Measurements from ENCODE around the gene ARHGAP44.
"Not testable (repeated sequence)": the region's sequence is repeated elsewhere in the genome, so short reads cannot be mapped to it uniquely, and the experiment has no call there.

ARHGAP44 gene

DNA sequence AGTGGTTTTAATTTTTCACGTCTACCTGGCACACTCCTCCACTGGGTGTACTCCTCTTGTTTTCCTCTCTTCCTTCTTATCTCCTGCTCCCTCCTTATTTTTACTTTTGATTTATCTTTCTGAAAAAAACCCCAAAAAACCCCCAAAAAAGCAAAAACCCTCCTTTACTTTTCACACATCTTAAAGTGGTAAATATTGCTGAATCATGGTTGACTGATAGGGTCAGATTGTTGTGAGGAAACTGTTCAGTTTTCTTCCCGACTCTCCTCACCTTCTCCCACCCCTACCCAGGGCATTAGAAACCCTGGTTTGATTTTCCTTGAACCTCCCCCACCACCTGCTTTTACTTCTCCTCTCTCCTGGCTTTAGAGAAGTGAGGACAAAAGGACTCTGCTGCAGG lies 25.4 kb downstream of the ARHGAP44 start:
- no peak for DNase-seq (ENCODE audit: low read depth in 4 of 4, low spot score in 1 of 4)

GRCh38 chr17:12815642-12816141 lies 26.4 kb downstream of the ARHGAP44 start:
- DNase-seq (ENCODE audit: low read depth in 4 of 4, low spot score in 1 of 4): no peak

DNA sequence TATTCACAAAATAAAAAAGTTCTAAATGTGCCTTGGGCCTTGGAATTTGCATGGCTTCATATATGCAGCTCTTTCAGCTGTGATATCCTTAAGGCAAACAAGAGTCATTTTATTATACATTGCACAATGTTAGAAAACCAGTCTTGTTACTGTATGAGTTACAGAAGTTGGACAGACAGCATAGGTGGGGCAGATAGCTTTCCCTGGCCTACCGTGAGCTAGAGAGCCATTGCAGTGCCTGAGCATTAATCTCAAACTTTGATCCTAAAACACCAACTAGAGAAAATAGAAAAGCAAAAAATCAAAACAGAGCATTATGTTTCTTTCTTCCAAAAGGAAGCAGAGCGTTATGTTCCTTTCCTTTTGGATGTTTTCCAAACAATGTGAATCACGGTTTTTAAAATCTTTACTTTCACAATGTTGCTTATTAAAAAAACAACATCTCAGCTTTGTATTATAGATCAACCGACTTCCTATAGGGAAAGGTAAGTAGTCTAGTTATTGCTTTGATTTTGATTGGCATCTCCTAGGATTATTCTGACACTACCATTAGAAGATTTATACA lies 32.2 kb downstream of the ARHGAP44 start:
- DNase-seq (ENCODE audit: low read depth in 4 of 4, low spot score in 1 of 4): no peak

DNA sequence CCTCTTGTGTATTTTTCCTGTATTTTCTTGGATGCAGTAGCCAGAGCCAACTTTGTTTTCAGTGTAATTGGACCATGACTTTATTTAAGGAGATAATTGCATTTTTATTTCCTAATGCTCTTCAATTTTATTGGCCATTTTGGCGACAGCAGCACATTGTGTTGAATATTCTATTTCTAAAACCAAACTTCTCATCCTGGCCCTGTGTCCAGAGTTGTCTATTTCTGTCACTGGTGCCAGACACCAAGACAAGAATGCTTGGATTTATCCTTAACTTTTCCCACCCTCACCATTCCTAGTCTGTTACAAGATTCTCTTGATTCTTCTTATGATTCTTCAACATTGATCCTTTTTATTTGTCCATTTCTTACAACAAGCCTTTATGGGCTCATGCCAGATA lies 37.1 kb downstream of the ARHGAP44 start:
- no peak for DNase-seq (ENCODE audit: low read depth in 4 of 4, low spot score in 1 of 4)

DNA sequence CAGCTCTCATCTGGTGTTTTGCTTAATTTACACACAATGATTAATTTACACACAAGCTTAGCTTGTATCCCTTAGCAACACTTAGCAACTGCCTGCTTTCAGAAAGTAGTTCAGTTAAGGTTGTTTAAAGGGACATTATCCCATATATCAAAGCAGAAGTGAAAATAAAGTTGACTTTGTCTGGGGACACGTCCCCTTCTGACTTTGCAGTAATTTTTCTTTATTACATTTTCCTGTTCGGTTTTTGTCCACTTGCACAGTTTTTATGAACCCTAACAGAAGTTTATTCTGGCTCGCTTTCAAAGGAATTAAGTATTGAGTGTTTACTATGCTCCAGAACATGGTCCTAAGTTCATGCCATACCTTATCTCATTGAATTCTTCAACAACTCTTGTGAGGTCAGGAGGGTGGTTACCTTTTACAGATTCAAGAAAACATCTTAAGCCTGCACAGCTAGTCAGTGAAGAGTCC lies 41.5 kb downstream of the ARHGAP44 start:
- no peak for DNase-seq (ENCODE audit: low read depth in 4 of 4, low spot score in 1 of 4)

DNA sequence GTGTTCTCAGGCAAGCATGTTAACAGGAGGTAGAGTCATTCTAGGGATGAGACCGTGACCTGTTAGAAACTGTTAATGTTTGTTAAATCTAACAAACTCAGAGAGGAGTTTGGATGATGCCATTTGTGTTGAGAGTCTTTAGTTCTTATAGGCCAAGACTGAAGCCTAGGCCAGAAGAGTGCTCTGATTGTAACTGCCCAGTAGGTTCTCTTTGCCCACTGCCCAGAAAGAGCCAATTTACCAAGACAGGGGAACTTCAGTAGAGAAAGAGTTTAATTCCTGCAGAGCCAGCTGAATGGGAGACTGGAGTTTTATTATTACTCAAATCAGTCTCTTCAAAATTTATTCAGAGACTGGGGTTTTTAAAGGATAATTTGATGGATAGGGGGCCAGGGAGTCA lies 42.5 kb downstream of the ARHGAP44 start:
- DNase-seq (ENCODE audit: low read depth in 4 of 4, low spot score in 1 of 4): no peak

- no peak for DNase-seq (ENCODE audit: low read depth in 4 of 4, low spot score in 1 of 4)
Observed at GRCh38 chr17:12839042-12839441, 49.7 kb downstream of the ARHGAP44 start.

GRCh38 chr17:12842936-12843335 lies 53.6 kb downstream of the ARHGAP44 start:
- DNase-seq (ENCODE audit: low read depth in 4 of 4, low spot score in 1 of 4): no peak

GRCh38 chr17:12850996-12851395 lies 61.7 kb downstream of the ARHGAP44 start:
- DNase-seq (ENCODE audit: low read depth in 4 of 4, low spot score in 1 of 4): no peak

- DNase-seq (ENCODE audit: low read depth in 4 of 4, low spot score in 1 of 4): no peak
Observed at GRCh38 chr17:12851901-12852435, 62.7 kb downstream of the ARHGAP44 start.

- no peak for DNase-seq (ENCODE audit: low read depth in 4 of 4, low spot score in 1 of 4)
Observed at GRCh38 chr17:12853921-12854320, 64.6 kb downstream of the ARHGAP44 start.

DNA sequence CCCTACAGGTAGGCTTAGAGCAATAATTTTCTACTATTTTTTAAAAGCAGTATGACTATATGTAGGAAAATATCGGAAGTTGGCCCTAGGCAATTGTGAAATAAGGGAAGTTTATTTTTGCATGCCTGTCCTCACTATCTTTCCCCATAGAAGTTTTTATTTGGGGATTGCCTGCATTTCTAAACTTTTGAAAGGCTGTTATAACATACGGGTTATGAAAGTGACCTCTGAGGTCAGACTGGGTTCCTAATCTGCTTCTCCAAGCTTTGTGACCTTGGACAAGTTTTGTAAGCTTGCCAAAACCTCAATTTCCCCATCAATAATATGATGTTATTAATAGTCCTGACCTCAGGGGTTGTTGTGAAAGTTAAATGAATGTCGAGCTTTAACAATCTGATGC lies 67.1 kb downstream of the ARHGAP44 start:
- no peak for DNase-seq (ENCODE audit: low read depth in 4 of 4, low spot score in 1 of 4)

DNA sequence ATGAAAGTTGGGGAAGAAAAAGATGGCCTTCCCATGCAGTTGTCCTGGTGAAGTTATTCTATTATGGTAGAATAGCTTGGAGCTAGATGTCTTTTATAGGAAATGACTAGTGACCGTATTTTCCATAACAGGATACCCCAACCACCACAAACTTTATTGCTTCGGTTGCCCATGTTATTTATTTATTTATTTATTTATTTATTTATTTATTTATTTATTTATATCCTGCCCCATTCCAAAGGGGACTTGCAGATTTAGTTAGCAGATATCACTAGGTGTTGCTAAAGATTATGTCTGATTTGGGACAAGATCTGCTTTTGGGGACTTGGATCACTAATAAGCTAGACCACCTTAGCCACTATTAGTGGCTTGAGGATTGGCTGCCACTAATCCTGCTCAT lies 68.3 kb downstream of the ARHGAP44 start:
- no peak for DNase-seq (ENCODE audit: low read depth in 4 of 4, low spot score in 1 of 4)

DNA sequence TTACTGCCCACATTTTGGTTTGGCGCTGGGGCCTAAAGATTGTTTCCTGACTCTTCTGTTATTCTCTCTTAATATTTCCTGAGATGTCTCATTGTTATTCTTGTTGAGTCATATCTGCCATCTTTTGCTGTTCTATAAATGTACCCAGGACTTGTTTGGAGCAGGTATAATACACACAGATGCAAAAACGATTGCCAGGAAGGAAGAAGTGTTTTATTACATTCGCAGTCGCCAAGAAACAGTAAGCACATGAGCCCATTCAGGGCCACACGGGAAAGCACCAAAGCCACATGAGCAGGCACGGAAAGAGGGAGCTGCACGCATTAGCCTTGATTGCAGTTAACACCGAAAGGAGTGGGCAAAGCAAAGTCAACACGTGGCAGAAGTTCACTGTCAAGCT lies 70.2 kb downstream of the ARHGAP44 start:
- no peak for DNase-seq (ENCODE audit: low read depth in 4 of 4, low spot score in 1 of 4)

DNA sequence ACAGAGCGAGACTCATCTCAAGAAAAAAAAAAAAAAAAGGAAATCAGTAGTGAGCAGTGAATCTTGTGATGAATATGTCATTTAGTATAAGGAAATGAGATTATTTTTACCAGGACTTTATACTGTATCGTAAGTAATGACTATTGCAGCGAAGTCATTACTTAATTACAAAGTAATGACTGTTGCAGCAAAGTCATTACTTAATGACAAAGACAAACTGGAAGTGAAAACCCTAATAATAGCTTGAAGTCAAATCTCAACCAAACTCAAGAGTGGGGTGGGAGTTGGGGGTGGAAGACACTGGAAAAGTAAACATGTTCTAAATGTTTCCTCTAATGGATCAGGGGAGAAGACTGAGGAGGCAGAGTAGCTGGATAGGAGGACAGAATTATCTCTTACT lies 76.5 kb downstream of the ARHGAP44 start:
- no peak for DNase-seq (ENCODE audit: low read depth in 4 of 4, low spot score in 1 of 4)

GRCh38 chr17:12866244-12866643 lies 76.9 kb downstream of the ARHGAP44 start:
- no peak for DNase-seq (ENCODE audit: low read depth in 4 of 4, low spot score in 1 of 4)

DNA sequence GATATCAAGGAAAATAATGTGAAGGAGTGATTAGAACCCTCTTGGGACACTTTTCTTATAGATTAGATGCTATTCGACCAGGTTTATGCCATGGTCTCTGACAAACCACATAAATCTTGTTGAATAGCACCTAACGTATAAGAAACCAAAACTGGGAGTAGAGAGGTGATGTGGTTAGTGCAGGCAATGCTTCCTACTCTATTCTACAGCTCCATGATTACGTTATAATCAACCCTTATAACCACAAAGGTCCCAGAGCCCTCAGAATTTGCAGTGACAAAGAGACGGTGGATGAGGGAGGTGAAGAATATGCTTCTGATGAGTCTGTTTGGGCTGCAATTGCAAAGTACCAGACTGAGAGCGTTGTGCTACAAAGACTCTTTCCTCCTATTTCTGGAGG lies 78.4 kb downstream of the ARHGAP44 start:
- DNase-seq (ENCODE audit: low read depth in 4 of 4, low spot score in 1 of 4): no peak

GRCh38 chr17:12873415-12874125 lies 84.3 kb downstream of the ARHGAP44 start:
- DNase-seq (ENCODE audit: low read depth in 4 of 4, low spot score in 1 of 4): not testable (repeated sequence)

DNA sequence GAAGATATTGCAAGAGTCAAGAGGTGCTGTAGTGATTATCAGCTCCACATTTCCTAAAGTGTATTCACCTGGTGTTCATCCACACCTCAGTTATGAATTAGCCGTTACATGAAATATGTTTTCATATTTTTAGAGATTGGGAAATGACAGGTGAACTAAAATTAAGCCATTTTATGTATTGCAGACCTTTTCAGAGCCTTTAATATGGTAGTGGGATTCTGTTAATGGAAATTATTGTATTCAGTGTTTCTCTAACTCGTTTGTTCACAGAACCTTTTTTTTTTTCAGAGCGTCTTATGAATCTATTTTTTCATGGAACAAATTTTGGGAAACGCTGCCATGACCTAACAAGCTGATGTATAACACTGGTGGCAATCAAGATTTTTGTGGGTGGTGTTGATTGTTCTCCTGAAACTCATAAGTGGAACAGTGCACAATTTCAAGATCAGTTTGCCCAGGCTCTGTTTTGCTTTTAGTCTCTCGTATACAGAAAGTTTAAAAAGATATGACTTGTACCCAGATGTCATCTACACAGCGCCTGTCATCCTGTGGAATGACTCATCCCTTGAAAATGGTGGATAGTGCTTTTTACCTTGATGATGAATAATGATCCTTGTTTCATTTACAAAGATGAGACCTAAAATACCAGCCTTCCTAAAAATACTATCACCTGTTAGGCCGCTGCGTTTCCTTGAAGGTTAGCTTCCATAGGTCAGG lies 88.8 kb downstream of the ARHGAP44 start:
- DNase-seq (ENCODE audit: low read depth in 4 of 4, low spot score in 1 of 4): no peak

DNA sequence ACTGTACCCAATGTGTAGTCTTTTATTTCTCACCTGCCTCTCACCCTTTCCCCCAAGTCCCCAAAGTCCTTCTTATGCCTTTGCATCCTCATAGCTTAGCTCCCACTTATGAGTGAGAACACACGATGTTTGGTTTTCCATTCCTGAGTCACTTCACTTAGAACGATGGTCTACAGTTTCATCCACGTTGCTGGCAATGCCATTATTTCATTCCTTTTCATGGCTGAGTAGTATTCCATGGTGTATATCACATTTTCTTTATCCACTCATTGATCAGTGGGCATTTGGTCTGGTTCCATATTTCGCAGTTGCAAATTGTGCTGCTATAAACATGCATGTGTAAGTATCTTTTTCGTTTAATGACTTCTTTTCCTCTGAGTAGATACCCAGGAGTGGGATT lies 89.8 kb downstream of the ARHGAP44 start:
- DNase-seq (ENCODE audit: low read depth in 4 of 4, low spot score in 1 of 4): not testable (repeated sequence)

DNA sequence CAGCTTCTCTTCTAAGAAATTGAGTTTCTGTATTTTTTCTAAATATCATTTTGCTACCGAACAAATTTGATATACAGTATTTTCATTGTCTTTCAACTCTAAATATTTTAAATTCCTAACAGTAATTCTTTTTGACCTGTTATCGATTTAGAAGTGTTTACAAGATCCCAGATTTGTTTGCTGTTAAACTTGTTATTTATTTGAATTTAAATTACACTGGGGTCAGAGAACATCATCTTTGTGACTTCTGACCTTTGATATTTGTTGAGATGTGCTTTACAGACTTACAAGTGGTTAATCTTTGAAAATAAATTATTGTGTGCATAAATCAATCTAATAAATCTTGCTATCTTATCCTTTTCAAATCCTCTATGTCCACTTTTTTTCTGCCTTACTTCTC lies 94.2 kb downstream of the ARHGAP44 start:
- no peak for DNase-seq (ENCODE audit: low read depth in 4 of 4, low spot score in 1 of 4)

DNA sequence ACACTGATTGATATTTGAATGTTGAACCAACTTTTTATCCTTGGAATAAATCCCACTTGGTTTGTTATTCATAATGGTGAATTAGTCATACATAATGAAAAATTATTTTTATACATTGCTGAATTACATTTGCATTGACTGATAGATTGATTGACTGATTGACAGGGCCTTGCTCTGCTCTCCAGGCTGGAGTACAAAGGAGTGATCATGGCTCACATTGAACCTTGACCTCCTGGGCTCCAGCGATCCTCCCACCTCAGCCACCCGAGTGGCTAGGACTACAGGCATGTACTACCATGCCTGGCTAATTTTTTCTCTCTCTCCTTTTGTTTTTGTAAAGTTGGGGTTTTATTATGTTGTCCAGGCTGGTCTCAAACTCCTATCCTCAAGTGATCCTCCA lies 97.8 kb downstream of the ARHGAP44 start:
- no peak for DNase-seq (ENCODE audit: low read depth in 4 of 4, low spot score in 1 of 4)
